Stimulated activated CD8-positive, alpha-beta memory T cell treated with anti-CD3 and anti-CD28 coated beads, Interleukin-7, amount 100 ng/mL, for 4 hours (primary cell): Measurements from ENCODE around the gene RYR1.
"Not testable (repeated sequence)": the region's sequence is repeated elsewhere in the genome, so short reads cannot be mapped to it uniquely, and the experiment has no call there.

Source experiments
- DNase-seq, 2 donors: peaks; one replicate each; pipeline ENCODE4 v3.0.0-alpha.2; 2020; ENCODE audit warnings: low read depth in 2 of 2

Gene RYR1

DNA sequence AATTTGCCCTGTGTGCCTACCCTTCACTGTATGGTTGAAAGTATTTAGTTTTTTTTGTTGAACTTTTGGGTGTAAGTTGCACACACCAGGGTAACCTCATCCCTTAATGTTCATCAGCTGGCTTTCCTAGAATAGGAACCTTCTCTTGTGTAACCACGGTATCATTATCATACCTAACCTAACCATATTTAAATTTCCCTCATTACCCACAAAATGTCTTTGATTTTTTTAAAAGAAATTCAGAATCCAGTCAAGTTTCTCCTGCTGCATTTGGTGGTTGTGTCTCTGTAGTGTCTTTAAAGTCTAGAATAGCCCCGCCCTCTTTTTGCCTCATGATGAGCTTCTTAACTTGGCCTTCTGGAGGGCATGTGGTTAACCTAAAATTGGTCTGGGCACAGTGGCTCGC is 80.3 kb downstream of the RYR1 start:
- no peak for DNase-seq

DNA sequence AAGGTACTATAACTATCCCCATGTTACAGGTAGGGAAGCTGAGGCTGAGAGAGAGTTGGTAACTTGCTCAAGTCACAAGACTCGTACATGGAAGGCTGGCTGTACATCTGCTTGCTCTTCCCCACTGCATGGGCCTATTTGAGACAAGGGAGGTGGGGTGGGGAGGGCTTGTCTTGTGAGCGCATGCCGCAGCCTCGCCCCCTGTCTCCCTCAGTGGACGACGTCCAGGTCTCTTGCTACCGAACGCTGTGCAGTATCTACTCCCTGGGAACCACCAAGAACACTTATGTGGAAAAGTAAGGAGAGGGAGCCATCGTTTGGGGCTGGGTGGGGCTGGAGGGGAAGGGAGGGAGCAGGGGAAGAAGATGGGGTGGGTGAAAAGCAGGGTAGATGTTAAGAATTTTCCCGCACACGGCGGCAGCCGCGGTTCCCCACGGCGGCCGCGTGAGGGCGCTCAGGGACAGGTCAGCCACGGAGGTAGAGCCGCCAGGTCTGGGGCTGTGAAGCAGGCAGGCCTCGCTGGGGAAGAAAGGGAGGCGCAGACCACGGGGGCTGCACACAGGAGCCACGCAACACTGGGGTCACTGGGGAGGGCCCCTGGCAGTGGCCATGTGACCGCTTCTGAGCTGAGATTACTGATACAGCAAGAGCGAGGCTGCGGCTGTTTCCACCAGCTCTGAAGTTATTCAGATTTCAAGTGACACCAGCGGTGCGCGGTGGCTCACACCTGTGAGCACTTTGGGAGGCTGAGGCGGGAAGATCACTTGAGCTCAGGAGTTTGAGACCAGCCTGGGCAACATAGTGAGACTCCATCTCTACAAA is 81.5 kb downstream of the RYR1 start:
- DNase-seq: peak; percentile 34 to 46

DNA sequence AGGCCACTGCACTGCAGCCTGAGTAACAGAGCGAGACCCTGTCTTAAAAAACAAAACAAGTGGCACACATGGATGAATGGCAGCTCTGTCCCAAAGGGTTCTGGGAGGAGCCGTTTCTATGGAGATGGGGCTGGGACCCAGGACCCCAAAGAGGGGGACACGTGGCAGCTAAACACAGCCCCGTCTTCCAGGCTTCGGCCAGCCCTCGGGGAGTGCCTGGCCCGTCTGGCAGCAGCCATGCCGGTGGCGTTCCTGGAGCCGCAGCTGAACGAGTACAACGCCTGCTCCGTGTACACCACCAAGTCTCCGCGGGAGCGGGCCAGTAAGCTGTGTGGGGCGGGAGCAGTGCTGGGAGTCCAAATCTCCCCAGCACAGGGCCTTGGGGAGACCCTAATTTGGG is 82.4 kb downstream of the RYR1 start:
- no peak for DNase-seq

DNA sequence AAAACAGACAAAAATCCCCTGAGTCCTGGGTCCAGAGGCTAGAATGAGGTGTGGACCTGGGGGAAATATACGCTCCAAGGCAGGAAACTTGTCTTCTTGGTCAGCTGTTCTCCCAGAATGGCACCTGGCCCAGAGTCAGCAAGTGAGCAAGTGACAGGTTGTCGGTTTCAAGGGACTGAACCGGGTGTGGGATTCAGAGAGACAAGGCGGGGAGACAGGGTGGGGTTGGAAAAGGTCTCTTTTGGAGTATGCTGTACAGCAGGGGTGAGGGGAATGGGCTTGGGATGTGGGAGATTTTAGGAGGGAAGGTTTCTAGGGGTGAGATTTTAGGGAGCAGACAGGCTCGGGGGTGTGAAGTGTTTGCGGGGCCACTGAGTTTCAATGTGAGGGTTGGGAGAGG is 83.3 kb downstream of the RYR1 start:
- no peak for DNase-seq

DNA sequence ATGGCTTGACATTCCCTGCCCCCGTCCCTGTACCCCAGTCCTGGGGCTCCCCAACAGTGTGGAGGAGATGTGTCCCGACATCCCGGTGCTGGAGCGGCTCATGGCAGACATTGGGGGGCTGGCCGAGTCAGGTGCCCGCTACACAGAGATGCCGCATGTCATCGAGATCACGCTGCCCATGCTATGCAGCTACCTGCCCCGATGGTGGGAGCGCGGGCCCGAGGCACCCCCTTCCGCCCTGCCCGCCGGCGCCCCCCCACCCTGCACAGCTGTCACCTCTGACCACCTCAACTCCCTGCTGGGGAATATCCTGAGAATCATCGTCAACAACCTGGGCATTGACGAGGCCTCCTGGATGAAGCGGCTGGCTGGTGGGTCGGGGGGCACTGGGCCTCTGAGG is 83.8 kb downstream of the RYR1 start:
- no peak for DNase-seq

DNA sequence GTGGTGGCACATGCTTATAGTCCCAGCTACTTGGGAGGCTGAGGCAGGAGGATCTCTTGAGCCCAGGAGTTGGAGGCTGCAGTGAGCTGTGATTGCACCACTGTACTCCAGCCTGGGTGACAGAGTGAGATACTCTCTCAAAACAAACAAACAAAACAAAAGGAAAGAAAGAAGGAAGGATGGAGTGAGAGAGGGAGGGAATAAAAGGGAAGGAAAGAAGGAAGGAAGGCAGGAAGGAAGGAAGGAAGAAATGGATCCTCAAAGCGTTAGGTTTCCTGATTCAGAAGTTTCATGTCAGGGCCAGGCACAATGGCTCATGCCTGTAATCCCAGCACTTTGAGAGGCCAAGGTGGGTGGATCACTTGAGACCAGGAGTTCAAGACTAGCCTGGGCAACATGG is 84.5 kb downstream of the RYR1 start:
- DNase-seq: not testable (repeated sequence)

DNA sequence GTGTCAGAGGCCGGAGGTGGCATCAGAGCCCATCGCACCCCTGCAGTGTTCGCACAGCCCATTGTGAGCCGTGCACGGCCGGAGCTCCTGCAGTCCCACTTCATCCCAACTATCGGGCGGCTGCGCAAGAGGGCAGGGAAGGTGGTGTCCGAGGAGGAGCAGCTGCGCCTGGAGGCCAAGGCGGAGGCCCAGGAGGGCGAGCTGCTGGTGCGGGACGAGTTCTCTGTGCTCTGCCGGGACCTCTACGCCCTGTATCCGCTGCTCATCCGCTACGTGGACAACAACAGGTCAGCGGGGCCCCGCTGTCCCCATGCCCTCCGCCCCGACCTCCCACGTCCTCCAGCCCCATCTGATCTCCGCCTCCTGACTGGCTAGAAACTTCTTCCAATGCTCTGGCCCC is 85.7 kb downstream of the RYR1 start:
- no peak for DNase-seq

DNA sequence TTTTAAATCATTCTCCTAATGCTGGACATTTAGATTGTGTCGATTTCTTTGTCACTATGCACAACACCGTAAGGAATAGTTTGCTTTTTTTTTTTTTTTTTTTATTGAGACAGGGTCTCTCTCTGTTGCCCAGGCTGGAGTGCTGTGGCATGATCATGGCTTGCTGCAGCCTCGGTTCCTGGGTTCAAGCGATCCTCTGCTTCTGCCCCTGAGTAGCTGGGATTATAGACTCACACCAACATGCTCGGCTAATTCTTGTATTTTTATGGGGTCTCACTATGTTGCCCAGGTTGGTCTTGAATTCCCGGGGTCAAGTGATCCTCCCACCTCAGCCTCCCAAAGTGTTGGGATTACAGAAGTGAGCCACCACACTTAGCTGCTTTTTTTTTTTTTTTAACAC is 86.5 kb downstream of the RYR1 start:
- DNase-seq: no peak

DNA sequence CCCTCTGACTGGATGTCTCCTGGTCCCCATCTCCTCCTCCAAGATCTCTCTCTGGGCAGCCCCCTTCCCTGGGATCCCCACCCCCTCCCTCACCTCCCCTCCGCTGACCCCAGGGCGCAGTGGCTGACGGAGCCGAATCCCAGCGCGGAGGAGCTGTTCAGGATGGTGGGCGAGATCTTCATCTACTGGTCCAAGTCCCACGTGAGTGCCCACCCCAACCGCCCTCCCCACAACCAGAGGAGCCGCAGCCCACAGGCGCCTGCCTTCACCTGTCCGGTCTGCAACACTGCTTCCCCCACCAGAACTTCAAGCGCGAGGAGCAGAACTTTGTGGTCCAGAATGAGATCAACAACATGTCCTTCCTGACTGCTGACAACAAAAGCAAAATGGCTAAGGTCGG is 89.4 kb downstream of the RYR1 start:
- DNase-seq: no peak

DNA sequence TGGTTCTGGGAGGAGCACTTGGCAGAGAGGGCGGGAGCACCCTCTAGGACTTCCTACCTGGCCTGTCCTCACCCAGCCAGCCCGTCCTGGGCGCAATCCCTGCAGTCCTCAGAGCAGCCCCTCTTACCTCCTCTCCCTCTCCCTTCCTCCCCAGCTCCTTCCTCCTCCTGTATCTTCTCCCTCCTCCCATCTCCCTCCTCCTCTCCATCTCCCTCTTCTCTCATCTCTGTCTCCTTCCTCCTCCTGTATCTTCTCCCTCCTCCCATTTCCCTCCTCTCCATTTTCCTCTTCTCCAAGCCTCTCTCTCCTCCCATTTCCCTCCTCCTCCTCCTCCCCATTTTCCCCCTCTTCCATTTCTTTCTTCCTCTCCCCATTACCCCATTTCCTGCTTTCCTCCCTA is 89.8 kb downstream of the RYR1 start:
- DNase-seq: no peak

DNA sequence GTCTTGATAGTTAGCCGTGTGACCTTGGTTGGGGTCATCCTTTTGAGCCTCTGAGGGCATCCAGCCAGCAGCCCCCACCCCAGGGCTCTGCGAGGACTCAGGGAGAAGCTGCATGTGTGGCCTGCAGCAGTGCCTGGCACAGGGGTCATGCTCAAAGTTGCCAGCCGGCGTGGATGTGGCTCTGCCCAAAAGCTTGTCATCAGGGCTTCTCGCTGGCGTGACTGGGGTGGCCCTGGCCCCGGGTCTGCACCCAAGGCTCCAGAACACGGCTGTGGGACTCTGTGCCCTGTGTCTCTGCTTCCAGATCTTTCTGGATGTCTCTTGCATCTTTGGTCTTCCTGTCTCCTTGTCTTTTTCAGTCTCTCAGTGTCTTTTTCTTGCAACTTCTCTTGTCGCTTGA is 90.9 kb downstream of the RYR1 start:
- DNase-seq: no peak

DNA sequence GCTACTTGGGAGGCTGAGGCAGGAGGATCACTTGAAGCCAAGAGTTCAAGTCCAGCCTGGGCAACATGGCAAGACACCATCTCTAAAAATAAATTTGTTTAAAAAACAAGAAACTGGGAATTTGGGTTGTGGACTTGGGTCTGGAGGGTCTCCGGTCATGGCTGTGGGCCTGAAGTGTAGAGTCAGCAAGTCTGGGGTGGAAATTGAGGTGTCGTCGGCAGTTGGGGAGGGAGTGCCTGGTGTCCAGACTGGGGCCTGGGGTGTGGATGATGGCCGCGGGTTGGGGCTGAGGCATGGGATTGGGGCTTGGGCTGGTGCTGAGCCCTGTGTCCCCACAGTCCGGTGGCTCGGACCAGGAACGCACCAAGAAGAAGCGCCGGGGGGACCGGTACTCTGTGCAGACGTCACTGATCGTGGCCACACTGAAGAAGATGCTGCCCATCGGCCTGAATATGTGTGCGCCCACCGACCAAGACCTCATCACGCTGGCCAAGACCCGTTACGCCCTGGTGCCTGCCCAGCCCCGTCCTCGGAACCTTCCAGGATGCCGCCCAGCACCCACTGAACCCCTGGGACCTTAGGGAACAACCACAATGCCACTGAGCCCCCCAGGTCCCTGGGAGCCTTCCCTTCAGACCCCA is 91.6 kb downstream of the RYR1 start:
- DNase-seq: no peak

DNA sequence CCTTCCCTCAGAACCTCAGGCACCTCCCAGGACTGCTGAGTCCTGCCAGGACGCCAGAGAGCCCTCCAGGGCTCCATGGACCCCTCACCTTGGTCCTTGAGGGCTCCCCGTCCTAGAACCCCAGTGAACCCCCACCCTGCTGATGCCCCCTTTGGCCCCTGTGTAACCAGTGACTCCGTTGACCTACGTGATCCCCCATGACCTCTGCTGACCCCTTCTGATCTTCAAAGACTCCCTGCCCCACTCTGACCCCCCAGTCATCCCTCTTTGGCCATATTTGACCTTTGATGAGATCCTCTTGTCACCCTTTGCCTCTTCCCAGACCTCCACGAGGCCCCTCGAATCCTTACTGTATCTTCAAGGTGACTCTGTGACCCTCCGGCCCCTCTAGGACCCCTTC is 92.9 kb downstream of the RYR1 start:
- DNase-seq: no peak

DNA sequence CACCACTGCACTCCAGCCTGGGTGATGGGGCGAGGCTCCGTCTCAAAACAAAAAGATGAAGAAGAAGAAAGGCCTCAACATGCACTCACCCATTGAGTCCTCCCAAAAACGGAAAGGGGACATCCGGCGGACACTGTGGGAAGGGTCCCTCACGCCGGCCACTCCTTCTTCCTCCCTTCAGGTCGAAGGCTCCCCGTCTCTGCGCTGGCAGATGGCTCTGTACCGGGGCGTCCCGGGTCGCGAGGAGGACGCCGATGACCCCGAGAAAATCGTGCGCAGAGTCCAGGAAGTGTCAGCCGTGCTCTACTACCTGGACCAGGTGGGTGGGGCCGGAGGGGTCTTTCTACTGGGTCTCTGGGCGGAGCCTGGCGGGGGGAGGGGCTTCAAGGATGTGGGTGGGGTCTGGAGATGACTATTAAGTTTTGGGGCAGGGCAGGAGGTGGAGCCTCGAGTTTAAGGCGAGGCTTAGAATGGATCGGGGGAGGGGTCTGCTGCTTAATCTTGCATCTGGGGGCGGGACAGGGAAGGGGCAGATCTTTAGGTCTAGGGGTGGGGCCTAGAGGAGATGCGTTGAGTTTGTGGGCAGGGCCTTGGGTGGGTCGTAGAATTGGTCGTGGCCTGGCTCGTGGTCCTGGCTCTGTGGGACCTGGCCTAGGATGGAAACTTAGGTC is 94.1 kb downstream of the RYR1 start:
- no peak for DNase-seq

DNA sequence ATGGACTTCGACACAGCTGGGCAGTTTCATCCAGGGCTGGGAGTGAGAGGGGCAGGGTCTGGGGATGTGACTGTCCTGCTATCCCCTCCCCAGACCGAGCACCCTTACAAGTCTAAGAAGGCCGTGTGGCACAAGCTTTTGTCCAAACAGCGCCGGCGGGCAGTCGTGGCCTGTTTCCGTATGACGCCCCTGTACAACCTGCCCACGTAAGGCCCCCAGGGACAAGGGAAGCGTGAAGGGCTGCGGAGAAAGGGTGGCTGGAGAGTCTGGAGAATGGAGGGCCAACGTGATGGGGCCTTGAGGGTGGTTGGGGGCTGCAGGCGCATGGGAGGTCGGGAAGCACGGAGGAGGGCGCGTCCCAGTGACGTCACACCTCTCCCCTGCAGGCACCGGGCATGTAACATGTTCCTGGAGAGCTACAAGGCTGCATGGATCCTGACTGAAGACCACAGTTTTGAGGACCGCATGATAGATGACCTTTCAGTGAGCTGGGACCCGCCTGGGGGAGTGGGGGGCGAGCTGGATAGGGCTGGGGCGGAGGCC is 94.8 kb downstream of the RYR1 start:
- DNase-seq: no peak

DNA sequence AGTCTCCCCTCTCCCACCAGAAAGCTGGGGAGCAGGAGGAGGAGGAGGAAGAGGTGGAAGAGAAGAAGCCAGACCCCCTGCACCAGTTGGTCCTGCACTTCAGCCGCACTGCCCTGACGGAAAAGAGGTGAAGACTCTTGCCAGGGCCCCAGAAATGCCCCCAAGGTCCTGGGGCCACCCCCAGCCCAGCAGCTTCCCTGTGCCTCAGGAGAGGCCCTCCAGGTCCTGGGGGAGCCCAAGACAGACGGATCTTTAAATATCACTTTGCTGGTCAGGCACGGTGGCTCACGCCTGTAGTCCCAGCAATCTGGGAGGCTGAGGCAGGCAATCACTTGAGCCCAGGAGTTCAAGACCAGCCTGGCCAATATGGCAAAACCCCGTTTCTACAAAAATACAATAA is 95.4 kb downstream of the RYR1 start:
- DNase-seq: no peak

DNA sequence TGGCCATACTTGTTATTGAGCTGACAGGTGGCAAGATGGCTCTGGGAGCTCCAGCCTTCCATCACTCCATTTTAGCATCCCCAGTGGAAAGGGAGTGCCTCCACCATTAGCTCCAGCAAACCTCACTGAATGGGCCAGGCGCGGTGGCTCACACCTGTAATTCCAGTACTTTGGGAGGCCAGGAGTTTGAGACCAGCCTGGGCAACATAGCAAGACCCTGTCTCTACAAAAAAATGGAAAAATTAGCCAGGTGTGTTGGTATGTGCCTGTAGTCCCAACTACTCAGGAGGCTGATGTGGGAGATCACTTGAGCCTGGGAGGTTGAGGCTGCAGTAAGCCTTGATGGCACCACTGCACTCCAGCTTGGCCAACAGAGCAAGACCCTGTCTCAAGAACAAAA is 98.0 kb downstream of the RYR1 start:
- DNase-seq: no peak

DNA sequence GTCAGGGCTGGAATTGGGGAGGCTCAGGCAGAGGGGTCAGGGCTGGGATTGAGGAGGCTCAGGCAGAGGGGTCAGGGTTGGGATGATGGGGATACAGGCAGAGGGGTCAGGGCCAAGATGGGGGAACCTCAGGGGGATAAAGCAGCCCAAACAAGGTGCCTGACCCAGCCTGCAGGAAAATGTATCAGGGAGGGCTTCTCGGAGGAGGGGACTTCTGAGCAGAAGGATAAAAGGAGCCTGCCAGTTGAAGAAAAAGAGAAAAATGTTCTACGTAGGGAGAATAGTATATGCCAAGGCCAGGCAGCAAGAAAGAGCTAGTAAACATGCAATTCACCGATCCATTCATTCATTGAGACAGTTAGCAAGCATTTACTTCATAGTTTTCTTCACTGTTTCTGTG is 99.4 kb downstream of the RYR1 start:
- DNase-seq: no peak

DNA sequence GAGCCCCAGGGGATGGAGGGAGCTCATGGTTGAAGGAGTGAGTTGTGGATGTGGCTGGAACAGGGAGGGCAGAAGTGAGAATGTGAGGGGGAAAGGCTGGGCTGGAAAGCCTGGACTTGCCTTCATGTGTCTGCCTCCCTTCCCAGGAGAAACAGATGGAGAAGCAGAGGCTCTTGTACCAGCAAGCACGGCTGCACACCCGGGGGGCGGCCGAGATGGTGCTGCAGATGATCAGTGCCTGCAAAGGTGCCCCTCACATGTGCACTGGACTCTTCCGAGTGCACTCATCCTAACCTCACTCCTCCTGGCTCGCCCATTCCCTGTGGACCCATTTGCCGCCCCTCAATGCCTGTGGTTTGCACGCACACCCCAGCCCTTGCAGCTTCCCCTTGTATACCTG is 101.1 kb downstream of the RYR1 start:
- DNase-seq: no peak

DNA sequence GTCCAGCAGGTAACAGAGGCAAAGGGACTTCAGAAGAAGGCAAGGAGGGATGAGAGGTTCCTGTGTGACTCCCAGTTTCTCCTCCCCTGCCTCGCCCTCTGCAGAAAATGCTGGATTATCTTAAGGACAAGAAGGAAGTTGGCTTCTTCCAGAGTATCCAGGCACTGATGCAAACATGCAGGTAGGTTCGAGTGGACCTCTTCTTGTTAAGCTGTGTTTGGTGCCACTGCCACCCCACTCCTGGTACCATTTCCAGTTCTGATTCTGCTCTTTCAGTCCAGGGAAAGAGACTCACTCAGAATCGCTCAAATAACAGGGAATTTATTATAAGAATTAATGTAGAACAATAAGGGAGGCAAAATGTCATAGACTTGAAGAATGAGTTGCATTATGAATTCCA is 101.7 kb downstream of the RYR1 start:
- DNase-seq: no peak

DNA sequence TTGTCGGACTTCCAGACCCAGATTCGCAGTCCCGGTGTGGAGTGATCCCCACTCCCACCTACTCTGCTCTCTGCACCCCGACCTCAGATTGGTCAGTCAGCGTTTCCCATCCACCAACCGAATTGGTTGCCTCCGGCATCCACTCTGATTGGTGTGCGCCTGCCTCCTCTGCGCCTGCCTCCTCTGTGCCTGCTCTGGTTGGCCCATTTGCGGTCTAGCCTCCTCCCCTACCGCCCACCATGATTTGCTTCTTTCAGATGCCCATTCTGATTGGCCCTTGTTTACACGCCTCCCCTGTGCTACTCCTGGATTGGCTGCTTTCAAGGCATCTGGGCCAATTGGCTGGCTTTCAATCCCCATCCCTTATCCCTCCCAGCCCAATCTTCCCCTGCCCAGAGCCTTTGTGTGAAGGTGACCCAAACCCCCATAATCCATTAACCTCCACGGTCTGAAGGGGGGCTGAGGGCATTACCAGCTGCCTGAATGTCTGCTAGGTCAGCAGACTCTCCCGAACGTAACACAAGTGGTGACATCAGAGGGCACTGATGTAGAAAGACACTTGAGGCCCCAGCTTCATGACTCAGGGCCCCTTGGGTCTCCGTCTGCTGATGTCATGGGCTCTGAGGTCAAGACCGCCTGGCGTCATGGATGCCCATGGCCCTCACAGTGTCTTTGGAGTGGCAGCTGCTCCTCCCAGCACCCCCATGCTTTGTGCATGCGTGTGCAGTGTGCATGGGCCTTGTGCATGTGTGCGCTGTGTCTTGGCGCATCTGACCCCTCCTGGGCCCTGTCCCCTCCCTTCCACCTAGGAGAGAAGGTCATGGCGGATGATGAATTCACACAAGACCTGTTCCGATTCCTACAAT is 103.8 kb downstream of the RYR1 start:
- DNase-seq: no peak

DNA sequence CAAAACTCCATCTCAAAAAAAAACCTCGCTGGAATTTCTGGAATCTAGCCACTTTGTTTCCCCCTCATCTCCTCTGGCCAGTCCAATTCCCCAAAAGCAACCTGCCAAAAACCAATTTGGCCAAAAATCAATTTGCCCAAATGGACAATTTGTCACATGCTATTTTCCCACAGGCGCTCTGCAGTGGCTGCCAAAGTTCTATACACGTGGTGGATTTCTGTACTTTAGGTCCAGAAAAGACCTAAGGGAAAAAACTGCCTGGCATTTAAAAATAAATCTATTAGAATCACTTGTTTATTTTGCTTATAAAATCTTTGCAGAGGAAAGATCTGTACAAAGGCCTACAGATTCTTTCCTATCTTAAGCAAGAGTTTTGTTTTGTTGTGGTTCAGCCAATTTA is 104.9 kb downstream of the RYR1 start:
- no peak for DNase-seq
